ENCODE measurements around the gene RASAL2.
"Not testable (repeated sequence)": the region's sequence is repeated elsewhere in the genome, so short reads cannot be mapped to it uniquely, and the experiment has no call there.

RASAL2 gene

DNA sequence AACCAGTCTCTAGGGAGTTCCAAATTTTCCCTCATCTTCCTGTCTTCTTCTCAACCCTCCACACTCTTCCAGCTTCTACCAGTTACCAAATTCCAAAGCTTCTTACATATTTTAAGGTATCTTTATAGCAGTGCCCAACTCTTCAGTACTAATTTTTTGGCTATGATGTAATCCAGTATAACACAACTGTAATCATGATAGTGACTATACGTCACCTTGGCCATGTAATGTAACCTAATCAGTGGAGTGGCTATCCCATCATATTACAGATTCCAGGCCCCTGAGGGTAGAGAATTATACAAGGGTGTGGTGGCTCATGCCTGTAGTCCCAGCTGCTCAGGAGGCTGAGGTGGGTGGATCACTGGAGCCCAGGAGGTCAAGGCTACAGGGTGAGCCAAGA is 259.6 kb downstream of the RASAL2 start:
- DNase-seq: no peak

DNA sequence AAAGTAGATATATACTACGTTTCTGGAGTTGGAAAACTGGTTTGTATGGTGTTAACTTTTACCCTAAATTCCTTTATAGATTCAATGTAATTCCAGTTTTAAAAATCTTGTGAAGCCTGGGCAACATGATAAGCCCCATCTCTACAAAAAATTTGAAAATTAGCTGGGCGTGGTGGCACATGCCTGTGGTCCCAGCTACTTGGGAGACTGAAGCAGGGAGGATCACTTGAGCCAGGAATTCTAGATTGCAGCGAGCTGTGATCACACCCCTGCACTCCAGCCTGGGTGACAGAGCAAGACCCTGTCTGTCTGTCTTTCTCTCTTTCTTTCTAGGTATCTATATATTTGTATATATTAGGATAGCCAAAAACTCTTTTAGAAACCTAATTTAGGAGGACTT is 260.9 kb downstream of the RASAL2 start:
- no peak for DNase-seq

- no peak for DNase-seq
Observed at GRCh38 chr1:178356299-178356698, 262.4 kb downstream of the RASAL2 start.

DNA sequence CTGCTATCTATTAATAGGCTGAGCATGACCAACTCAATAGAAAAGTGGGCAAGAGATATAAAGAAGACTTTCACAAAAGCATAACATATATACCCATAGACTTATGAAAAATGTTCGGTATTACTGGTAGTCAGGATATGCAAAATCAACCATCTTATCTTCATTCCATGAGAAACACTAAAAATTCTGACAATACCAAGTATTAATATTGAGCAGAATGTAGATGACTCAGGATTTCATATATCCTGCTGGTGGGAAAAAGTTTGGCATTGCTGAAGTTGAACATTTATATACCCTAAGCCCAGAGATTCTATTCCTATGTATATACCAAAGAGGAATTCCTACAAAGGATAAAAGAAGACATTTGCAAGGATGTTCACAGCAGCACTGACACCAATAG is 264.6 kb downstream of the RASAL2 start:
- no peak for DNase-seq

DNA sequence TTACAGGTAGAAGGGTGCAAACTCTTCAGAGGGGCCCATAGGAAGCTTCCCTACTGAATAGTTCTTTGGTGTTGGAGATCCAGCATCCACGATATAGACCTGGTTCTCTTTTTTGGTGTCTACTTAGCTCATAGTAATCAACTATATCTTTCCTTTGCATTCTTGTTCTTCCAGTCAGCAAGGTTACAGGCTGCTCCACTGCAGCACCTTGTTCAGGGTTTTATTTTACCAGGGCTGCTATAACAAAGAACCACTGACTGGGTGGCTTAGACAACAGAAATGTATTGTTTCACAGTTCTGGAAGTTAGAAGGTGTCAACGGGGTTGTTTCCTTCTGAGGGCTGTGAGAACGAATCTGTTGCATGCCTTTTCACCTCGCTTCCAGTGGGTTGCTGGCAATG is 266.5 kb downstream of the RASAL2 start:
- no peak for DNase-seq

GRCh38 chr1:178361847-178362246 is 267.9 kb downstream of the RASAL2 start:
- no peak for DNase-seq

DNA sequence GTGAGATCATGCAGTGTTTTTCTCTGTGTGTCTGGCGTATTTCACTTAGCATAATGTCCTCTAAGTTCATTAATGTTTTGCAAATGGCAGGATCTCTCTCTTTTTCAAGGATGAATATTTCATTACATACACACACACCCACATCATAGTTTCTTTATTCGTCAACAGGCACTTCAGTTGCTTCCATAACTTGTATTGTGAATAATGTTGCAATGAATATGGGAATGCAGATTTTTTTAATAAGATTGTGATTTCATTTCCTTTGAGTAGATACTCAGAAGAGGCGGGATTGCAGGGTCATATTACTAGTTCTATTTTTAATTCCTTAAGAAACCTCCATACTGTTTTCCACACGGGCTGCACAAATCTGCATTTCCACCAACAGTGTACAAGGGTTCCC is 268.8 kb downstream of the RASAL2 start:
- DNase-seq: no peak

DNA sequence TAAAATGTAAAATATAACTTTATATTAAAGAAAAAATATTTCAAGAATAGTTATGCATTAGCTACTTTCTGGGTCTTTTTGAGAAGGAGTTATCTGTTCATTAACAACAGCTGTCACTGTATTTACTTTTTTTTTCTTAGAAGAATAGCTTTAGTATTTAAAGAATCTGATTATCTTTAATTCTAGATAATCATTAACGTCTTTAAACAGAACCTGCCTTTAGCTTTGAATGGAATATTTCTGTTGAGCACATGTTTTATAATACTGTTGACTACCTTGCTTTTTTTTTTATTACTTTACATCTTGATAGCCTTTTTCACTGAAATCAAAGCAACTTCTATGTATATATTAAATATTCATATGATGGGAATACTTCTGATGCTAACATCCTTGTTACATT is 270.9 kb downstream of the RASAL2 start:
- DNase-seq: no peak

- DNase-seq: no peak
Observed at GRCh38 chr1:178367151-178367550, 273.2 kb downstream of the RASAL2 start.

- DNase-seq: no peak
Observed at GRCh38 chr1:178368208-178368607, 274.3 kb downstream of the RASAL2 start.

DNA sequence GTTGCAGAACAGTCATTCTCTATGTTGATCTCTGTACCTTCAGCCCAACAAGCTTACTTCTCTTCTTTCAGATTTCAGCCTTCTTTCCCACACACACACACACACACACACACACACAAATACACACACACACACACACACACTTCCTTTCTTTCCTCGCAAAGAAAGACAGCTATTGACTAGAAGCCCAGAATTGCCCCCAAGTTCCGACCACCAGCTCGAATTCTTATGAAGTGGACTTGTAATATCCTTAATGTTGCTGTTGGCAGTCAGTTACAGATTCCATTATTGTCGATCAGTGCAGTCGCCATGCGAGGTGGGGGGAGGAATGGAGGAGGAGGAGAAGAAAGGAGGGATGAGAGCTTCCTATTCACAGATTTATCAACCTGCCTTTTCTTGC is 277.3 kb downstream of the RASAL2 start:
- no peak for DNase-seq

- DNase-seq: no peak
Observed at GRCh38 chr1:178371933-178372388, 278.1 kb downstream of the RASAL2 start.

DNA sequence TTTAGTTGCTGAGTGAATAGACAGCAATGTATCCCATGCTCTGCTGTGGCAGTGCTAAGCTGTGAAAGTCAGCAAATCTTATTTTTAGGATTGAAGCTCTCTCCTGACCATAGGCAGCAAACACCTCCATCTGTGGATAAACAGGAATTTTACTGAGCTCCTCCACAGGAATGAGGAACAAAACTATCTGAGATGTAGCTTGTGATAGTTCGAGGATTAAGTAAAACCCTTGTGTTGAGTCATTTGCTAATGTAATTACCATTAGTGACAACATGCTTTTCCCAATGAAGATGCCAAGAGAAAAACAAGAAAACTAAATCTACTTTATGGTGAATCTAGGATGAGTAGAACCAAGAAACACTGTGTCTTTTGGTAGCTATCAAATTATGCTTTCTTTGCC is 280.1 kb downstream of the RASAL2 start:
- no peak for DNase-seq

- DNase-seq: no peak
Observed at GRCh38 chr1:178376008-178376407, 282.1 kb downstream of the RASAL2 start.

DNA sequence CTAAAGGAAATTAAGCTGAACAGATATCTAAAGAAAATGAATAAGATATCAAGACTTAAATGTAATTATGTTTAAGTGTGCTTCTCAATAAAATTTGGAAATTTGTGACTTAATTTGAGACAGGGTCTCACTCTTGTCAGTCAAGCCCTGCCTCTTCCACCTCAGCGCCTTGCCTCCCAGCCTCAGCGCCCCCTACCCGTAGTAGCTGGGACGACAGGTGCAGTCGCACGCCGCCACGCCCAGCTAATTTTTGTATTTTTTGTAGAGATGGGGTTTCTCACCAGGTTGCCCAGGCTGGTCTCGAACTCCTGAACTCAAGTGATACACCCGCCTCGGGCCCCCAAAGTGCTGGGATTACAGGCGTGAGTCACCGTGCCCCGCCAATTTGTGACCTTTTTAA is 285.9 kb downstream of the RASAL2 start:
- DNase-seq: no peak

DNA sequence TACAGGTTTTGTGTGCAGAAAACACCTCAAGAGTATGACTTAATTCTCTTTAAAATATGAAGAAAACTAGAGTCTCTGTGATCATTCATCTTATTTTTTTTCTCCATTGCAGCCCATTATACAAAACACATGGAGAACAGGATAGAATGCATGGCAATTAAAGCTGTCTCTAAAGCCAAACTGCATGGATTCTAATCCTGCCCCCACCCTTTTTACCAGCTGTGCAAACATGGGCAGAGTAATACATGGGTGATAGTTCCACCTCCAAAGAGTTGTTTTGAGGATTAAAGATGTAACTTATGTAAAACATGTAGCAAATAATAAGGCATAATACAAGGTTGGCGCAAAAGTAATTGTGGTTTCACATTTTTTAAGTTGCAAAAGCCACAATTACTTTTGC is 288.5 kb downstream of the RASAL2 start:
- no peak for DNase-seq

DNA sequence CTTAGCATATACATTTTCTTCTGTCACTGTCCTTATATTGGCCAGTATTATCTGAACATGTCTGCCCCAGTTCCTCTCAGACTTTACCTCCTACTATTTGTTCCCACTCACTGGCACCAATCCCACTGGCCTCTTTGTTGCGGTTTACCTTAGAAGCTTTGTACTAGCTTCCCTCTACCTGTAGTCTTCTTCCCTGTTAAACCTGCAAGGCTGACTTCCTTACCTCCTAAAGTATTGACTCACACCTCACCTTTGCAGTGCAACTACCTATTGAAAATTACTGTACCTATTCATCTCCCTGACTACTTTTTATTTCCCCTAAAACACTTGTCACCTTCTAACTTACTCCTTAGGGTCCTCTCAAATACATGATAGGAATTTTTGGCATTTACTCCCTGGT is 291.8 kb downstream of the RASAL2 start:
- no peak for DNase-seq

- DNase-seq: no peak
Observed at GRCh38 chr1:178388418-178389145, 294.7 kb downstream of the RASAL2 start.

- no peak for DNase-seq
Observed at GRCh38 chr1:178389441-178389840, 295.5 kb downstream of the RASAL2 start.

DNA sequence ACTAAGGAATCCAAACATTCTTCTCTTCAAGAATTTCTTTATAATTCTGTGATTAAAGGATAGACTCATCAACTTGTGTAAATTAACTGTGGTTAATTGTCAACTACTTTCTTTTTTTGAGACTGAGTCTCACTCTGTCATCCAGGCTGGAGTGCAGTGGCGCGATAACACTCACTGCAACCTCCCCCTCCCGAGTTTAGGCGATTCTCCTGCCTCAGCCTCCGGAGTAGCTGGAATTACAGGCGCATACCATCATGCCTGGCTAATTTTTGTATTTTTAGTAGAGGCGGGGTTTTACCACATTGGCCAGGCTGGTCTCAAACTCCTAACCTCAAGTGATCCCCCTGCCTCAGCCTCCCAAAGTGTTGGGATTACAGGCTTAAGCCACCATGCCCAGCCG is 296.4 kb downstream of the RASAL2 start:
- not testable (repeated sequence) for DNase-seq

DNA sequence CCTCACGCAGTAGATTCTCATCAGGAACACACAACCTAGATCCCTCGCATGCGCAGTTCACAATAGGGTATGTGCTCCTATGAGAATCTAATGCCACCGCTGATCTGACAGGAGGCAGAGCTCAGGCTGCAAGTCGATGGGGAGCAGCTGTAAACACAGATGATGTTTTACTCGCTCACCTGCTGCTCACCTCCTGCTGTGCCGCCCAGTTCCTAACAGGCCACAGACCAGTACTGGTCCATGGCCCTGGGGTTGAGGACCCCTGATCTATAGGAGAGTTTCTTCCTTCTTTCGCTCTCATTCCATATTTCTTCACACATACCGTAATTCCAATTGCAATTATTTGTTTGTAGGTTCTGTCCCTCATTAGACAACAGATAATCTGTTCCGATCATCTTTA is 299.5 kb downstream of the RASAL2 start:
- DNase-seq: no peak

- no peak for DNase-seq
Observed at GRCh38 chr1:178396789-178397188, 302.9 kb downstream of the RASAL2 start.

- no peak for DNase-seq
Observed at GRCh38 chr1:178397678-178398077, 303.8 kb downstream of the RASAL2 start.

GRCh38 chr1:178399177-178399728 is 305.3 kb downstream of the RASAL2 start:
- DNase-seq: no peak

GRCh38 chr1:178405137-178405536 is 311.2 kb downstream of the RASAL2 start:
- DNase-seq: no peak

All from activated T-cell treated with anti-CD3 and anti-CD28 coated beads for 4 hours (primary cell).